HG03103 (cell line): ENCODE results near the gene REC8.

Experiments
- ATAC-seq: cut with Tn5 transposase; IDR thresholded peaks from one replicate; pipeline ENCODE4 v1.9.1; 2021; ENCODE audit warnings: low read depth; ENCODE audit not compliant: unreplicated experiment

Gene REC8

GRCh38 chr14:24224618-24225071 is 52.8 kb downstream of the REC8 start:
- no peak for ATAC-seq

DNA sequence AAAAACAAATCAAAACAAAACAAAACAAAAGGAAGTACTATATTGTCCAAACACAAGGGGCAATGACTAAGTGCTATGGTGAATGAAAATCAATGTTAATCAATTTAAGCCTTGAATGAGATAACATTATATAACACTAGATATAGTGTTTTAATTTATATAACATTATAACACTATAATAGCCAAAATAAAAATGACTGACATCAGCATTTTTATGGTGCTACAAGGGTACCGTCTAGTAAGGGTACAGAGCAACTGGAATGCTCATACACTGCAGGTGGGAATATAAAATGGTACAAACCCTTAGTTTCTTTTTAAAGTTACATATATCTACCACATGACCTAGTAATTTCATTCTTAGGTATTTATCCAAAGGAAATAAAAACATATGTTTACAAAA is 54.6 kb downstream of the REC8 start:
- no peak for ATAC-seq

DNA sequence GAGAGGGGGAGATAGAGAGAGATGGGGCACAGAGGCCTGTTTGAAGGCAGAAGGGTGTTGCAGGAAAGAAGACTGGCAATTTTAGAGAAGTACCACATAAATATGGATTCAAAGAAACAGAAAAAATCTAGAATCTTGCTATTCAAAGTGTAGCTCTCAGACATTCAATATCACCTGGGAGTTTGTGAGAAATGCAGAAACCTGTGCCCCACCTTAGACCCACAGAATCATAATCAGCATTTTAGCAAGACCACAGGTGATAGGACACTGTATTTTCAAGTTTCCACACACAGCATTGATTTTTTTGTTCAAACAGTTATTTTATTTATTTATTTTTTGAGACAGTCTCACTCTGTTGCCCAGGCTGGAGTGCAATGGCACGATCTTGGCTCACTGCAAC is 57.0 kb downstream of the REC8 start:
- ATAC-seq, result no peak
